ENCODE results near the gene GRM8.

DNA sequence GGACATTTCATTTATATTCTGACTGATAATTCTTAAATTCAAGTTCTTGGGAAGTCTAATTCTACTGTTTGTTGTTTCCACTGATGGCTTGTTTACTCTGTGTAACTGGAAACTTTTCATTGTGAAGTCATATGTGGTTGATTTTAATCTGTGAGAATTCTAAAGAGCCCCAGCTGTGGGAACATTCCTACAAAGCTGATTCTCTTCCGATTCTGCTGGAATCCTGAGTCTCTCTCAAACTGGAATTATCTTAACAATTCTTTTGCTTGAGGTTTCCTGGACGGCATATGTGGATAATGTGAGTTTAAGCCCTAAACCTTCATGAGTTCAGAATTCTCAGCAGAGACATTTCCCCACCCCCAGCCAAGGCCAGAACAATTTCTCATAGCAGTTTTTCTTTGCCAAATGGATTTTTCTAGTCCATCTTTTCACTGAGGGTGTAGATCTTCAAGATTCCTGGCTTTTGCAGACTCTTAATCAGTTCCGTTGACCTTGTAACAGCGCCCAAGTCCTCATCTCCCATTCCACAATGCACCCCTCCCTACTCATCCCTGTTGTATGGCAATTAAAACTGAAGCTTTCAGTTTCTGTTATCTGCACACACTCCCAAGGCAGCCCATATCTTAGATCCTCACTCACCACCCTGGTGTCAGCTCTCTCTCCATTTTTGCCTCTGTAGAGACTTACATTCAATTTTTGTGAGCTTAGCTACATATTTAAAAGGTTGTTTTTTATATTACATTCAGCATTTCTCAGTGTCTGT is 37.6 kb downstream of the GRM8 start:
- TF ChIP-seq, protein P1, sequence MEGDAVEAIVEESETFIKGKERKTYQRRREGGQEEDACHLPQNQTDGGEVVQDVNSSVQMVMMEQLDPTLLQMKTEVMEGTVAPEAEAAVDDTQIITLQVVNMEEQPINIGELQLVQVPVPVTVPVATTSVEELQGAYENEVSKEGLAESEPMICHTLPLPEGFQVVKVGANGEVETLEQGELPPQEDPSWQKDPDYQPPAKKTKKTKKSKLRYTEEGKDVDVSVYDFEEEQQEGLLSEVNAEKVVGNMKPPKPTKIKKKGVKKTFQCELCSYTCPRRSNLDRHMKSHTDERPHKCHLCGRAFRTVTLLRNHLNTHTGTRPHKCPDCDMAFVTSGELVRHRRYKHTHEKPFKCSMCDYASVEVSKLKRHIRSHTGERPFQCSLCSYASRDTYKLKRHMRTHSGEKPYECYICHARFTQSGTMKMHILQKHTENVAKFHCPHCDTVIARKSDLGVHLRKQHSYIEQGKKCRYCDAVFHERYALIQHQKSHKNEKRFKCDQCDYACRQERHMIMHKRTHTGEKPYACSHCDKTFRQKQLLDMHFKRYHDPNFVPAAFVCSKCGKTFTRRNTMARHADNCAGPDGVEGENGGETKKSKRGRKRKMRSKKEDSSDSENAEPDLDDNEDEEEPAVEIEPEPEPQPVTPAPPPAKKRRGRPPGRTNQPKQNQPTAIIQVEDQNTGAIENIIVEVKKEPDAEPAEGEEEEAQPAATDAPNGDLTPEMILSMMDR (IDR thresholded peaks at IDR 0.05; ENCODE audit: poor library complexity, severe bottlenecking): no peak
- TF ChIP-seq EZH2 (IDR thresholded peaks at IDR 0.05; ENCODE audit: borderline replicate concordance, insufficient read depth, low read length, poor library complexity, severe bottlenecking) (no peak), POLR2AphosphoS5 (IDR thresholded peaks at IDR 0.05) (no peak), EP300 (conservative IDR thresholded peaks at IDR 0.05; ENCODE audit: poor library complexity, severe bottlenecking) (no peak)

Data from neural cell (in vitro differentiated cells).